Breast epithelium (tissue), 4 donors: ENCODE measurements around the gene APLN. TPM values are rescaled to one million over a fixed set of nuclear protein-coding genes. Genes with fewer than 3 reads are reported as not detected.

Source experiments
- DNase-seq, 2 donors: peaks; one replicate each; pipeline ENCODE4 v3.0.0-alpha.2; 2019; ENCODE audit warnings: low spot score in 2 of 2
- H3K27ac ChIP-seq, 2 donors: fragments of 200-600 bp; sonication (generic) in 1 of 2; one replicate each; pipeline ENCODE4 v1.5.1; 2016 to 2019; ENCODE audit warnings: mild to moderate bottlenecking in 1 of 2
- H3K27me3 ChIP-seq, 2 donors: fragments of 200-600 bp; sonication (generic) in 1 of 2; one replicate each; pipeline versions ENCODE4 v1.5.1 to v1.6.0; 2017 to 2019; ENCODE audit warnings: control low read depth in 1 of 2, mild to moderate bottlenecking in 1 of 2
- H3K36me3 ChIP-seq: fragments of 200-600 bp; one replicate; pipeline ENCODE4 v1.5.1; 2019
- H3K4me1 ChIP-seq, 2 donors: fragments of 200-600 bp; sonication (generic); one replicate each; pipeline ENCODE4 v1.5.1; 2016 to 2019; ENCODE audit warnings: control low read depth in 1 of 2
- H3K4me3 ChIP-seq, 3 donors: fragments of 200-600 bp; sonication (generic); 1 replicate in 2 of 3; 2 replicates in 1 of 3; pipeline ENCODE4 v1.5.1; 2016 to 2019; ENCODE audit warnings: mild to moderate bottlenecking in 3 of 3, moderate library complexity in 2 of 3
- H3K9me3 ChIP-seq, 2 donors: fragments of 200-600 bp; sonication (generic) in 1 of 2; one replicate each; pipeline ENCODE4 v1.5.1; 2016 to 2019; ENCODE audit warnings: control low read depth in 1 of 2
- POLR2A ChIP-seq: fragments of 450-650 bp; IDR thresholded peaks from one replicate; pipeline ENCODE4 v1.6.1; 2016; ENCODE audit warnings: antibody characterized with exemption, mild to moderate bottlenecking, moderate library complexity
- POLR2AphosphoS5 ChIP-seq, 3 donors: sonication (generic); formaldehyde crosslinking; IDR thresholded peaks; one replicate each; pipeline ENCODE4 v1.6.1; 2017; ENCODE audit warnings: antibody characterized with exemption in 3 of 3
- intact Hi-C: fragments of 100-400 bp; cut with DNase I; formaldehyde crosslinking; loops from one replicate; pipeline ENCODE4 v1.15.1; 2023; ENCODE audit warnings: low total_unique reads
- total RNA-seq, 3 donors: library from RNA; depleted of rRNA; stranded (reverse); fragments of >200 nt; gene quantifications; one replicate each; pipeline ENCODE4 v1.1.0, GENCODE V29; 2016
- TF ChIP-seq, protein P1 (sequence below), 3 donors: fragments of 450-650 bp; IDR thresholded peaks; one replicate each; pipeline ENCODE4 v1.5.1; 2016 to 2017; ENCODE audit warnings: antibody characterized with exemption in 3 of 3, mild to moderate bottlenecking in 3 of 3, moderate library complexity in 3 of 3

Gene APLN
- total RNA-seq, 3 donors from 2014 or later: 0.16 to 5.9 (median 4.5) TPM

DNA sequence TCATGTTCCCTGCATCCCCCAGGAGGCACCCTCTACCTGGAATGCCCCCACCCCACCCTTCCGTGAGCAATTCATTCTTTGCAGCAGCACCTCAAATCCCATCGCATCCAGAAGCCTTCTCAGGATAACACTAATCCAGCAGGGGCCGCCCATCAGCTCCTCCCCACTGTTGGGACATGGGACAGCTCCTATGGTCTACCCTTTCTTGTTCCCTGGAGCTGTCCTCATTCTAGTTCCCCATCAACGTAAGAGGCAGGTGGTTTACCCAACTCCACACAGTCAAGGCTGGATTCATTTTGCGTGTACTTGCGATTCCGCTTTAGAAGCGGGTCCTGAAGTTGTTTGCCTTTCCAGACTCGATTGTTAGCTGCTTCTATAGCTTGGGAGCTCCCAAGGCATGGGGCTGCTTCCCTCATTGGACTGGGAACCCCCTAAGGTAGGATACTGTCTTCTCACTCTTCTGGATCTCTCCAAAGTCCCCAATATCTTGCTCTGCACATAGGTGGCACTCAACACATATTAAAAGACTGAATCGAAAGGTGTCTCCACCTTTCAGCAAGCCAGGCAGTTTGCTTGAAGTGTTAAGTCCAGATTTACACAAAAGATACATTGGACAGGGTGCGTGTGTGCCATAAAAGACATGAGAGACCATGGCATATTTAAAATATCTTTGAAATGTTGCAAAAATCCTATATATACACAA lies 942 bp upstream of the APLN start:
- TF ChIP-seq POLR2A (no peak), POLR2AphosphoS5 (IDR thresholded peaks at IDR 0.05) (no peak)
- TF ChIP-seq, protein P1, sequence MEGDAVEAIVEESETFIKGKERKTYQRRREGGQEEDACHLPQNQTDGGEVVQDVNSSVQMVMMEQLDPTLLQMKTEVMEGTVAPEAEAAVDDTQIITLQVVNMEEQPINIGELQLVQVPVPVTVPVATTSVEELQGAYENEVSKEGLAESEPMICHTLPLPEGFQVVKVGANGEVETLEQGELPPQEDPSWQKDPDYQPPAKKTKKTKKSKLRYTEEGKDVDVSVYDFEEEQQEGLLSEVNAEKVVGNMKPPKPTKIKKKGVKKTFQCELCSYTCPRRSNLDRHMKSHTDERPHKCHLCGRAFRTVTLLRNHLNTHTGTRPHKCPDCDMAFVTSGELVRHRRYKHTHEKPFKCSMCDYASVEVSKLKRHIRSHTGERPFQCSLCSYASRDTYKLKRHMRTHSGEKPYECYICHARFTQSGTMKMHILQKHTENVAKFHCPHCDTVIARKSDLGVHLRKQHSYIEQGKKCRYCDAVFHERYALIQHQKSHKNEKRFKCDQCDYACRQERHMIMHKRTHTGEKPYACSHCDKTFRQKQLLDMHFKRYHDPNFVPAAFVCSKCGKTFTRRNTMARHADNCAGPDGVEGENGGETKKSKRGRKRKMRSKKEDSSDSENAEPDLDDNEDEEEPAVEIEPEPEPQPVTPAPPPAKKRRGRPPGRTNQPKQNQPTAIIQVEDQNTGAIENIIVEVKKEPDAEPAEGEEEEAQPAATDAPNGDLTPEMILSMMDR (IDR thresholded peaks at IDR 0.05): no peak
- no peaks in the 10 kb centered on the region for H3K36me3 ChIP-seq
- peaks cover 0 to 49% of the 10 kb centered on the region in 2 donors for H3K27me3 ChIP-seq
- no peak overlapping the region for H3K4me3 ChIP-seq
- peak in 1 of 2 donors; percentile 15 for DNase-seq
- intact Hi-C loops: no loop called here
- H3K9me3 ChIP-seq: no peaks in the 10 kb centered on the region
- no peaks in the 10 kb centered on the region for H3K4me1 ChIP-seq
- H3K27ac ChIP-seq: no peak overlapping the region

DNA sequence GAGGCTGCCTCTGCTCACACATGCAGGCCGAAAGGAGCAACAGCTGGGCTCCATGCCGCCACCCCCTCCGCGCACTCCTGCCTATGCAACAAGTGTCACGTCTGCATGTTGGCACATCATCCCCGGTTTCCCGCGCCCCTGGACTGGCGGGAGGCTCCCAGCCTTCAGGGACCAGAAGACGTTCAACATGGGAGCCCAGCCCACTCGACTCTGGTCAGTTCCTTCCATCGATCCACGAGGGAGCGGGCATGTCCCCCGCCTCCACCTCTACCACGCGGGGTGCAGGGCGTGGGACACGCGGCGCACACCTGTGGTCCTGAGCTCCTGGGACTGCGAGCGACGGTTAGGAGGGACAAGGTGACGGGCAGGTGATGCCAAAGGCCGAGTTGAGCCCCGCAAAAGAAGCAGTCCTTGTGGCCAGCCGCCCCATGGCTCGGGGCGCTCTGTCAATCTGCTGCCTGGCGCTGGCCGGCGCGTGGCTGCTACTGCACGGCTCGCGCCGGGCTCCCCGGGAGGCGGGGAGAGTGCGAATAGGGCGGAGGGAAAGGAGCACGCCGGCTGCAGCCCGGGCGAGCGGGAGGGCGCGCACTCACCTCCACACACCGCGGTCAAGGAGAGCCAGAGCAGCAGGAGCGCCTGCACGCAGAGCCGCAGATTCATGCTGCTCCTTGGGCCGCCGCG lies 645 bp downstream of the APLN start:
- Histone ChIP-seq H3K27me3 (peaks cover 0 to 63% of the 10 kb centered on the region in 2 donors), H3K9me3 (no peaks in the 10 kb centered on the region), H3K4me1 (no peaks in the 10 kb centered on the region), H3K27ac (no peak overlapping the region), H3K36me3 (no peaks in the 10 kb centered on the region), H3K4me3 (peak overlapping the region; percentile 45 to 68 (median 50))
- TF ChIP-seq POLR2AphosphoS5 (IDR thresholded peaks at IDR 0.05): no peak
- TF ChIP-seq POLR2A: no peak
- TF ChIP-seq, protein P1 (IDR thresholded peaks at IDR 0.05): no peak
- intact Hi-C loops: loop anchor here (5.0 kb wide), 1 partner anchor 987 kb away; no protein-coding TSS in a partner anchor
- no peak for DNase-seq

DNA sequence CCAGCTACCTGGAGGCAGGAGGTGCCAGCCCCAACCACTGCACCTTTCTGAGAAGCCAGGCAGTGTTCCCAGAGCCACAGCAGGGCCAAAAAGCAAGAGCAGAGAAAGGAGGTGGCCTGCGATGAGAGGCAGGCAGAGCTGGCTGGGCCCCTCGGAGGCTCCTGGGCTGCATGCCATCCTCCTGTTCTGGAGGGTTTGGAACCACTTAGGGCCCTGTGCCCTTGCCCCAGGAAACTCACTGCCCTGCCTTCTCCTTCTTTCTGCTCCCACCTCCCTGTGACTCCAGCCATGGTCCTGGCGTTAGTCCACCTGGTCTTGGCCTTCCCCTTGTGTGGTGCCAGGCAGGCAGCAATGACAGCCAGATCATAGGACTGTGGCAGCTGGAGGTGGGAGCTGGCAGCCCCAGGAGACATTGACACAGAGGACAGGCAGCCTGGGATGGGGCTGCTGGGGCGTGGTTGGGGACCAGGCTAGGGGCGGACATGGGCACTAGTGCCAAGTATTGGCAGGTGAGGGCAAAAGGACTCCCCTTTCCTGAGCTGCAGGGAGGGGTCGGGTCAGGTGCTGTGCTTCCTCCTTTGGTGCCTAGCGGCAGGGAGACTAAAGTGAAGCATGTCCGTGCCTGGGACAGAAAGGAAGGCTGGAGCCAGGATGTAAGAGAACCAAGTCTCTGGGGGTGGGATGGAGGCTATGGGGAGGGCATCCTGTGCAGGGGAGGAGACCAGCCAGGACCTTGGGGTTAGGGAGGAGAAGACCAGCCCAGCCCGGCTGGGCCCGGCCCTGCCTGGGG lies 1.4 kb downstream of the APLN start:
- Histone ChIP-seq H3K27ac (no peak overlapping the region), H3K4me1 (no peaks in the 10 kb centered on the region), H3K4me3 (peak overlapping the region in 2 of 3 donors; percentile 50 to 68), H3K36me3 (no peaks in the 10 kb centered on the region), H3K27me3 (peaks cover 0 to 66% of the 10 kb centered on the region in 2 donors), H3K9me3 (no peaks in the 10 kb centered on the region)
- DNase-seq: peak in 1 of 2 donors; percentile 39
- TF ChIP-seq POLR2AphosphoS5 (IDR thresholded peaks at IDR 0.05) (no peak), POLR2A (no peak)
- TF ChIP-seq, protein P1 (IDR thresholded peaks at IDR 0.05): no peak
- intact Hi-C loops: loop anchor here (5.0 kb wide), 1 partner anchor 986 kb away; no protein-coding TSS in a partner anchor

DNA sequence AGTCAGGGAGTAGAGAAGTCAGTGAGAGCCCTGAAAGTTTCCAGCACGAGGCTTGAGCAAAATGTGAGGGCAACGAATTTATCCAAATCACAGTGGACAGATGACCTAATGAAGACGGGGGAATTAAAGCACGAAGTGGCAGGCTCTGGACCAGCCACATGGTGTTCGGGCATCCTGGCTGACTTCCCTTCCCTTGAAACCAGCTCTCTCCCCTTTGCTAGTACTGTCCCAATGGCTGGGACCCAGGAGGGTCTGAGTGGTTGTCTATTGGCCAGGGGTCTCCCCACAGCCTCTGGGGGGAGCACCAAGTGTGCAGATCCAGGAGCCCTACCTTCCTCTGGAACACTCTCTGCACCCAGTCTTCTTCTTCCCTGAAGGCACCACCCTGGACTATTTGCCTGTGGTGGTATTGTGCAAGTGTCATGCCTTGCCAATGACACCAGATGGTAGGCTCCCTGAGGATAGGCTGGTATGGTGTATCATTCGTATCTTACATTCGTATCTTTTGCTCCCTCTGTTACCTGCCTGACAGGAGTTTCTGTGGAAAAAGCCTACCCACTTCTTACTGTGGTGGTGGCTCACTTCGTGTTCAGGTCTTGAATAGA lies 2.1 kb downstream of the APLN start:
- no peaks in the 10 kb centered on the region for H3K36me3 ChIP-seq
- no peaks in the 10 kb centered on the region for H3K4me1 ChIP-seq
- no peak for TF ChIP-seq POLR2AphosphoS5 (IDR thresholded peaks at IDR 0.05)
- TF ChIP-seq, protein P1 (IDR thresholded peaks at IDR 0.05): no peak
- H3K4me3 ChIP-seq: no peak overlapping the region
- H3K27ac ChIP-seq: no peak overlapping the region
- no peak for DNase-seq
- intact Hi-C loops: loop anchor here (5.0 kb wide), 1 partner anchor 985 kb away; no protein-coding TSS in a partner anchor
- H3K9me3 ChIP-seq: no peaks in the 10 kb centered on the region
- H3K27me3 ChIP-seq: peaks cover 0 to 67% of the 10 kb centered on the region in 2 donors
